GM13977 (cell line): ENCODE data around the gene MYL6B.

ENCODE experiments used
- DNase-seq: peaks from one replicate; pipeline ENCODE4 v3.0.0; 2012; ENCODE audit warnings: low spot score
- in situ Hi-C: fragments of 300-500 bp; cut with MboI; formaldehyde crosslinking; loops from one replicate; pipeline ENCODE4 v1.12.0; 2022; ENCODE audit warnings: low sequenced_read_pairs, low pct_unique_long_range_greater_than_20kb, mixed read lengths, inconsistent platforms; ENCODE audit not compliant: unreplicated experiment
- TF ChIP-seq, protein P1 (sequence below): IDR thresholded peaks from 2 replicates; pipeline ENCODE4 v1.5.1; 2012; ENCODE audit warnings: mild to moderate bottlenecking, control low read depth; ENCODE audit not compliant: insufficient read depth; ENCODE audit errors: extremely low read depth, missing control alignments

Gene MYL6B

DNA sequence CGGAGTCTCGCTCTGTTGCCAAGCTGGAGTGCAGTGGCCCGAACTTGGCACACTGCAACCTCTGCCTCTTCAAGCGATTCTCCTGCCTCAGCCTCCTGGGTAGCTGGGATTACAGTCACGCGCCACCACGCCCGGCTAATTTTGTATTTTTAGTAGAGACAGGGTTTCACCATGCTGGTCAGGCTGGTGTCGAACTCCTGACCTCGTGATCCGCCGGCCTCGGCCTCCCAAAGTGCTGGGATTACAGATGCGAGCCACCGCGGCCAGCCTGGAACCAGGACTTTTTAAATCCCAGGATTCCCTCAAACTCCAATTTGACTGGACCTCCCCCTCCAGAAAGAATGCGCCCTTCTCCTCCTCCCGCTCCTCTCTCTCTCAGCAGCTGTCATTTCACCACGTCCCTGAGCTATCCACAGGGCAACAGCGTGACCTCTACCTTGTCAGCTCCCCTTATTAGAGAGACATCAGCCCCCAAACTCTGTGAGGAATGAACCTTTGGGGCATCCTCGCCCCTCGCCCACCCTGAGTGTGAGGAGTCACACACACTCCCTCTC, 22.4 kb upstream of the MYL6B start:
- TF ChIP-seq, protein P1, sequence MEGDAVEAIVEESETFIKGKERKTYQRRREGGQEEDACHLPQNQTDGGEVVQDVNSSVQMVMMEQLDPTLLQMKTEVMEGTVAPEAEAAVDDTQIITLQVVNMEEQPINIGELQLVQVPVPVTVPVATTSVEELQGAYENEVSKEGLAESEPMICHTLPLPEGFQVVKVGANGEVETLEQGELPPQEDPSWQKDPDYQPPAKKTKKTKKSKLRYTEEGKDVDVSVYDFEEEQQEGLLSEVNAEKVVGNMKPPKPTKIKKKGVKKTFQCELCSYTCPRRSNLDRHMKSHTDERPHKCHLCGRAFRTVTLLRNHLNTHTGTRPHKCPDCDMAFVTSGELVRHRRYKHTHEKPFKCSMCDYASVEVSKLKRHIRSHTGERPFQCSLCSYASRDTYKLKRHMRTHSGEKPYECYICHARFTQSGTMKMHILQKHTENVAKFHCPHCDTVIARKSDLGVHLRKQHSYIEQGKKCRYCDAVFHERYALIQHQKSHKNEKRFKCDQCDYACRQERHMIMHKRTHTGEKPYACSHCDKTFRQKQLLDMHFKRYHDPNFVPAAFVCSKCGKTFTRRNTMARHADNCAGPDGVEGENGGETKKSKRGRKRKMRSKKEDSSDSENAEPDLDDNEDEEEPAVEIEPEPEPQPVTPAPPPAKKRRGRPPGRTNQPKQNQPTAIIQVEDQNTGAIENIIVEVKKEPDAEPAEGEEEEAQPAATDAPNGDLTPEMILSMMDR: no peak
- no peak for DNase-seq
- in situ Hi-C loops: no loop called here

DNA sequence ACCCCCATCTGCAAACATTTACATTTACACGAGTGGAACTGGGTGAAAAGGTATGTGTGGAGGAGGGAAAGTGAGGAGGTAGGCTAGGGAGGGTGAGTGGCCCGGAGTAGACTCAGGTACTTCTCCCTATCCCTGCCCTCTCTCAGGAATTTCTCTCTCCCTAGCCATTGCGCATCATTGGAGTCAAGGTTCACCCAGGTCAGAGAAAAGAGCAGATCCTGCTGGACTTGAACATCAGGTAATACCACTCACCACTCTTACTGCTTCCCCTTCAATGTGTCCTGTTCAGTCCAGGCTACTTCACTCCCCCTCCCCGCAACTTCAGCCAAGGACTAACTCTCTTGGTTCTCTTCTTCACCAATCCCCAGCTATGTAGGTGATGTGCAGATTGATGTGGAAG, 21.5 kb upstream of the MYL6B start:
- DNase-seq: no peak
- in situ Hi-C loops: no loop called here
- TF ChIP-seq, protein P1: no peak

DNA sequence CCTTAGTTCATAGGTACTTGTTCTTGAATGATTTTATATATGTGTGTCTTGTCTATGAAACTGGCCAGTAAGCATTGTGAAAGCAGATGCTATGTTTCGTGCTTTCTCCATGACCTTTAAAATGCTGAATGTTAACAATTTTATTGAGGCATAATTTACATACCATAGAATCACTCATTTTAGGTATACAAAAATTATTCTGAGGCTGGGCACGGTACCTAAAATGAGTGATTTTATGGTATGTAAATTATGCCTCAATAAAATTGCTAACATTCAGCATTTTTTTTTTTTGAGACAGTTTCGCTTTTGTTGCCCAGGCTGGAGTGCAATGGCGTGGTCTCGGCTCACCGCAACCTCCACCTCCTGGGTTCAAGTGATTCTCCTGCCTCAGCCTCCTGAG, 17.5 kb upstream of the MYL6B start:
- DNase-seq: no peak
- in situ Hi-C loops: no loop called here
- TF ChIP-seq, protein P1: no peak

DNA sequence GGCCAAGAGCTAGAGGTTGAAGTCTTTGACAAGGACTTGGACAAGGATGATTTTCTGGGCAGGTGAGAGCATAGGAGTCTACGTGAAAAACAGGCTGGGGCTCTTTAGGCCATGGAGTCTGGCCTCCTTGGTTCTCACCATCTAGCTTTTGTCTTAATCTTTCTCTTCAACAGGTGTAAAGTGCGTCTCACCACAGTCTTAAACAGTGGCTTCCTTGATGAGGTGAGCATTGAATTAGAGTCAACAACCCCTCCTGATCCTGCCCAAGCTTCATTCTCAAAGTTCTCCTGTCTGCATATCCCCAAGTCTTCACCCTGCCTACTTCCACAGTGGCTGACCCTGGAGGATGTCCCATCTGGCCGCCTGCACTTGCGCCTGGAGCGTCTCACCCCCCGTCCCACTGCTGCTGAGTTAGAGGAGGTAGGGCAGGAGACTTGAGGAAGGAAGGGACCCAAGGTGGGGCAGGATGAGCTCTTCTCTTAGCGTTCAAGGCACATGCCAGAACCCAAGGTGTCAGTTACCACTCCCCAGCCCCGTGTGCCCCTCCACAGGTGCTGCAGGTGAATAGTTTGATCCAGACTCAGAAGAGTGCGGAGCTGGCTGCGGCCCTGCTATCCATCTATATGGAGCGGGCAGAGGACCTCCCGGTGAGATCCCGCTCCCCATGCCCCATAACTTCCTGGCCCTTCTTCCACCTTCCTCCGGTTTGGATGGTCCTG, 14.4 kb upstream of the MYL6B start:
- in situ Hi-C loops: no loop called here

DNA sequence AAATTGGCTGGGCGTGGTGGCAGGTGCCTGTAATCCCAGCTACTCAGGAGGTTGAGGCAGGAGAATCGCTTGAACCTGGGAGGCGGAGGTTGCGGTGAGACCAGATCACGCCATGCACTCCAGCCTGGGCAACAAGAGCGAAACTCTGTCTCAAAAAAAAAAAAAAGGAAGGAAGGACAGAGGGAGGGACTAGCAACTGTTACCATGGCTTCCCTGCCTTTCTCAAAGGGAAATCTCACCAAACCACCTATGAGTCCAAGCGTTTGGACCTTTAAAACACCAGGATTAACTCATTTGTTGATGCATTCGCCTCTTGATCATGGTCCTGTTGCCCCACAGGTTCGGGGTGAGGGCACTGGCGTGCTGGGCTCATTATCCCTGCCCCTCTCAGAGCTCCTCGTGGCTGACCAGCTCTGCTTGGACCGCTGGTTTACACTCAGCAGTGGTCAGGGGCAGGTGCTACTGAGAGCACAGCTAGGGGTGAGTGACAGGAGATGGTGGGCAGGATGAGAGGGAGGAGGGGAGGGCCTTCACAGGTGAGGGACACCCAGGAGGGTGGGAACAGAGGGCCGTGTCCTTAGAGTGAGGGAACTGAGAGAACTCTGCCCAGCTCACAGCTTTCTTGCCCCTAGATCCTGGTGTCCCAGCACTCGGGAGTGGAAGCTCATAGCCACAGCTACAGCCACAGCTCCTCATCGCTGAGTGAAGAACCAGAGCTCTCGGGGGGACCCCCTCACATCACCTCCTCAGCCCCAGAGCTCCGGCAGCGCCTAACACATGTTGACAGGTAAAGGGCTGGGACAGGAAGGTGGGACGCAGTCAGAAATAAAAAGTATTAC, 10.2 kb upstream of the MYL6B start:
- TF ChIP-seq, protein P1: no peak
- in situ Hi-C loops: no loop called here
- DNase-seq: no peak

More for the DNA sequence above, 14.4 kb upstream of the MYL6B start:
- TF ChIP-seq, protein P1: no peak
- DNase-seq: no peak

DNA sequence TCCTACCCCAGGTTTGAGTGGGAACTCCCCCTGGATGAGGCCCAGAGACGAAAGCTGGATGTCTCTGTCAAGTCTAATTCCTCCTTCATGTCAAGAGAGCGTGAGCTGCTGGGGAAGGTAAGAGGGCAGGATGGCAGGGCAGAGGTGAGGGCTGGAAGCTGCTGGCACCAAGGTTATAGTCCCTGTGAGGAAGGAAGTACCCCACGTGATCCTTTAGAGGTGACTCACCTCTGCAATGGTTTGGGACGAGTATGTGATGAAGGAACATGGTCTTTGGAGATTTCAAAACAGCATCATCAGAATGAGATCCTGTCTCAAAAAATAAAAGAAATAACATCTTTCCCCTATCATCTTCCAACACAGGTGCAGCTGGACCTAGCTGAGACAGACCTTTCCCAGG, 9.2 kb upstream of the MYL6B start:
- DNase-seq: no peak
- in situ Hi-C loops: no loop called here

More for the DNA sequence above, 9.2 kb upstream of the MYL6B start:
- TF ChIP-seq, protein P1: no peak
